Measurements from ENCODE around the gene ATG7.
"Not testable (repeated sequence)": the region's sequence is repeated elsewhere in the genome, so short reads cannot be mapped to it uniquely, and the experiment has no call there.

ATG7 gene

GRCh38 chr3:11455956-11456355 is 183.8 kb downstream of the ATG7 start:
- TF ChIP-seq CTCF (IDR thresholded peaks at IDR 0.05; ENCODE audit: insufficient read depth, missing control alignments), result no peak
- DNase-seq (ENCODE audit: insufficient read length, low spot score) (no peak), FAIRE-seq (no peak)

- no peak for TF ChIP-seq CTCF (IDR thresholded peaks at IDR 0.05; ENCODE audit: insufficient read depth, missing control alignments)
- DNase-seq (ENCODE audit: insufficient read length, low spot score), result no peak
- no peak for FAIRE-seq
Measured at GRCh38 chr3:11457135-11457534, 184.9 kb downstream of the ATG7 start.

- FAIRE-seq, result no peak
- no peak for TF ChIP-seq CTCF (IDR thresholded peaks at IDR 0.05; ENCODE audit: insufficient read depth, missing control alignments)
- DNase-seq (ENCODE audit: insufficient read length, low spot score), result no peak
Measured at GRCh38 chr3:11459186-11459824, 187.1 kb downstream of the ATG7 start.

- FAIRE-seq (no peak), DNase-seq (ENCODE audit: insufficient read length, low spot score) (no peak)
- no peak for TF ChIP-seq CTCF (IDR thresholded peaks at IDR 0.05; ENCODE audit: insufficient read depth, missing control alignments)
Measured at GRCh38 chr3:11461226-11461625, 189.0 kb downstream of the ATG7 start.

- FAIRE-seq, result not testable (repeated sequence)
Measured at GRCh38 chr3:11462673-11463072, 190.5 kb downstream of the ATG7 start.

GRCh38 chr3:11463591-11463990 is 191.4 kb downstream of the ATG7 start:
- no peak for FAIRE-seq
- DNase-seq (ENCODE audit: insufficient read length, low spot score), result no peak
- TF ChIP-seq CTCF (IDR thresholded peaks at IDR 0.05; ENCODE audit: insufficient read depth, missing control alignments), result no peak

More at GRCh38 chr3:11462673-11463072, 190.5 kb downstream of the ATG7 start:
- DNase-seq (ENCODE audit: insufficient read length, low spot score), result not testable (repeated sequence)

GRCh38 chr3:11464356-11464755 is 192.2 kb downstream of the ATG7 start:
- FAIRE-seq, result no peak
- DNase-seq (ENCODE audit: insufficient read length, low spot score), result no peak
- no peak for TF ChIP-seq CTCF (IDR thresholded peaks at IDR 0.05; ENCODE audit: insufficient read depth, missing control alignments)

All from D721Med (cell line).